GM18867 (cell line): ENCODE results near the gene SSR1.

Experiments used
- ATAC-seq: cut with Tn5 transposase; IDR thresholded peaks from one replicate; pipeline ENCODE4 v1.9.1; 2021; ENCODE audit warnings: mild to moderate bottlenecking, moderate library complexity; ENCODE audit not compliant: unreplicated experiment

Gene SSR1

DNA sequence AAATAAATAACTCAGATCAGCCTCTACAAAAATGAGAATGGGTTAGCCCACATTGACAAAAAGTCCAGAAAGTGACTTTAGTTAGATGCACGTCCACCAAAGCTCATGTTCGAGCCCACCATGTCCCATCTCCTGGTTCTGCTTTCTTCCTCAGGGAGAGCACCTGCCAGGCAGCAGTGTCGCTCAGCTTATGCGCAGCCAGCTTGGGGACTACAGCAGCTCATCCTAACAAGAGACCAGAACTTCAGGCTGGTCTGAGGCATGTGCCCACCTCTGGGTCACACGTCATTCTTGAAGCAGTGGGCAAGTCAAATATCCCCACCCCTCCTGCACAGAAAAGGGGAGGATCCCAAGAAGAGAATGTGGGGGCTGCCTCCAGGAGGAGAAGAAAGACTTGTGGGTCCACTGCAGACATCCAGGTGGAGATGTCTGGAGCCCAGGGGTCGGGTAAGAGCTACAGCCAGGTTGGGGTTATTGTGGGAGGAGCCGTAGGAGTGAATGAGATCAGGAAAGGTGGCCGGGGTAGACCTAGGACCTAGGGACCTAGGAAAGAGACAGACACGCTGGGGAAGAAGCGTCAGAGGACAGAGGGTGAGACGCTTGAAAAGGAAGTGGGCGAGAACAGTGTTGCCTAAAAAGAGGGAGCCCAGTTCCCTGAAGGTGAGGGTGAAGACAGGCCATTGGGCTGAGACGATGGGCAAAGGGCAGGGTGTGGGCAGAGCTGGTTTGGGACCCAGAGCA is 52.5 kb downstream of the SSR1 start:
- ATAC-seq, result peak; percentile 4

- no peak for ATAC-seq
Measured at GRCh38 chr6:7258231-7258763, 54.7 kb downstream of the SSR1 start.

DNA sequence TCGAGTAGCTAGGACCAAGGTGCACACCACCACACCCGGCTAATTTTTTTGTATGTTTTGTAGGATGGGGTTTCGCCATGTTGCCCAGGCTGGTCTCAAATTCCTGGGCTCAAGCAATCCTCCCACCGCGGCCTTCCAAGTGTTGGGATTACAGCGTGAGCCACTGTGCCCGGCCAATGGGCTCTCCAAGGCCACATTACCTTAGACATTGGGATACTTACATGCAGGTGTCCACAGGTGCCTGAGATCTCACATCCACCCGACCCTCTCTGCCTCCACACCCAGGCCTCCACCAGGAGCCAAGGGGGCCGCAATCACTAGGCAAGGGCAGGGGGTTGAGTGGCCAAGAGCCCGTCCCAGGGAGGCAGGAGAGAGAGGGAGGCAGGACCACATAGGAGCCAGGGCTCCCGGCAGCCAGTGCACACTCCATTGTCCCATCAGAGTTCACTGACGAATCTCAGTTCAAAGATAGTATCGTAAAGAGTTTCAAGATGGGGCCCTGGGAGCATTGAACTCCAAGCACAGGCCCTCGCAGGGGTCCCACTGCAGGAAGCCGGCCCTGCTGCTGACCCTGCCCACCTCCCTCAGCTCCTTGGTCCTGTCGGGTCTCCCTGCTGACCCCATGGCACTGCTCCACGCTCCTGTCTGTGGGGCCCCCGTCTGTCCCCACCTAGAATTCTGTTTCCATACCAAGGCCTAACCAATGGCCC is 55.3 kb downstream of the SSR1 start:
- ATAC-seq, result no peak

DNA sequence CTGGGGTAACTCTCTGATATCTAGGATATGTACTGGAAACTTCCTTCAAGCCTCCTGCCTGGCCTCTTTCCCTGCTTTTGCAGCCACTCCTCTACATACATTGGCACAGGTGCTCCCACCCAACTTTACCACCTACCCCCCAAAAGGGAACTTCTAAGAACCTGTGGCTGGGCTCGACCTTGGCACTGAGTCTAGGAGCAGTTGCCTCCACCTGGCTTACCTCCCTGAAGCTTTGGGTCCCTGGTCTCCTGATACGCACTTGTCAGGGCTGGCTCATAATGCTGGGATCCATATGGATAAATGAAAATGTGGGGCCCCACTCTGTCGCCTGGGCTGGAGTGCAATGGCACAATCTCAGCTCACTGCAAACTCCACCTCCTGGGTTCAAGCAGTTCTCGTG is 56.2 kb downstream of the SSR1 start:
- ATAC-seq, result no peak

GRCh38 chr6:7255918-7256317 is 57.1 kb downstream of the SSR1 start:
- ATAC-seq, result no peak

- ATAC-seq, result no peak
Measured at GRCh38 chr6:7254980-7255835, 57.8 kb downstream of the SSR1 start.

DNA sequence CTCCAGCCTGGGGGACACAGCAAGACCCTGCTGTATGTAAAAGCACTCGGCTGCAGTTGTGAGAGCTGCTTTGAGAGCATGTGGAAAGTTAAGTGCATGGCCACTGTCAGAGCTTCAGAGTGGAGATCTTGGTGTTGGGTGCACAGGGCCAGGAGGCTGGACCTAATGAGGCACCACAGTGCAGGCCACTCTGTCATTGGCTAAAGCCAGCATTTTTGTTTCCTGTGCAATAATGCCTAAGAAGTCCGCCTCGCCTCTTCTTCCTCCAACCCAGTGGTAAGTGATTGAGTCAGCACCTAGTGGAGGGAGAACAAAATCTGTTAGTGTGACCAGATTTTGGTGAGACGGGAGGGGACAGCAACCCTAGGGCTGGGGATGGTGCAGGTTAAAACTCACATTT is 60.6 kb downstream of the SSR1 start:
- ATAC-seq, result no peak

- no peak for ATAC-seq
Measured at GRCh38 chr6:7251646-7252260, 61.2 kb downstream of the SSR1 start.

DNA sequence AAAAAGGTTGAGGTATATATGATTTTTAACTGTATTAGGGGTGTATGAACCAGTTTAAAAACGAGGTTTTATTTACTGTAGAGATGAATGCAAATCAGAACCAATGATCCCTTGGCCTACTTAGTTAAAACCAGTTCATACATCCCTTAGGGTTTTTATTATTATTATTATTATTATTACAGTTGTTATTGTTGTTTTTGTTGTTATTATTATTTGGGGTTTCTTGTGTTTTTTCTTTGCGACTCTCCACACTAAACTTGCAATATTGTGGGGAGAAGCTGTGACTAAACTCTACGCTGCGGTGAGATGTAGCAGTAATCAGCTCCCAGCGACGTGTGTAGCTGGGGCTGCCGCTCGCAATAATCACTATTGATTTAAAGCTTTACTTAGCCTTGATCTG is 62.2 kb downstream of the SSR1 start:
- no peak for ATAC-seq

- no peak for ATAC-seq
Measured at GRCh38 chr6:7249946-7250643, 62.9 kb downstream of the SSR1 start.

DNA sequence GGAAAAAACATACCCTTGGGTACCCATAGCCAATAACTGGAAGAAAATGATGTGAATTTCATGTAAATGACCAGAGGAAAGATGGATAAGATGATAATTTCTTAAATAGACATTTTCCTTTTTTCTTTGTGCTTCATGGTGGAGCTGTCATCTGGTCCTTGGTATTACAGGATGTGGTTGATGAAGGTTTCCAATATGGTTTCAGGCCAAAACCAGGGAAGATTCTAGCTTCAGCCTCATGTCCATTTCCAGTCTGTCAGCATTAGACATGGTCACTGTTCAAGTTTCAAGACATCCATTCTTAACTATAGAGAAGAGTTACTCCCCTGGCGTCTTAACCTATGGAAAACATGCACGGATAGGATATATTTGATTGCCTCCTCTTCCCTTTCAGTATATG is 63.6 kb downstream of the SSR1 start:
- no peak for ATAC-seq

- no peak for ATAC-seq
Measured at GRCh38 chr6:7247828-7248227, 65.2 kb downstream of the SSR1 start.

DNA sequence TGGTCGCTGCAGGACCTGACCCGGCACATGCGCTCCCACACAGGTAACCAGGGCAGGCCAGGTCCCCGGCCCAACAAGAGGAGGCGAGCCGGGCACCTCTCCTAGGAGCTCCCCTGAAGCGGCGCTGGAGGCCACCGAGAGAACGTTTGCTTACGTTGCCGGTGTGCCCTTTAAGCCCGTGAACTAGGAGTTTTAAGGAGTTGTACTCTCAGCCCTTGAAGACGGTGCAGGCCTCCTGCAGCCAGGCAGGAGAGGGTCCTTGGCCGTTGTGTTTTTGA is 65.9 kb downstream of the SSR1 start:
- no peak for ATAC-seq

DNA sequence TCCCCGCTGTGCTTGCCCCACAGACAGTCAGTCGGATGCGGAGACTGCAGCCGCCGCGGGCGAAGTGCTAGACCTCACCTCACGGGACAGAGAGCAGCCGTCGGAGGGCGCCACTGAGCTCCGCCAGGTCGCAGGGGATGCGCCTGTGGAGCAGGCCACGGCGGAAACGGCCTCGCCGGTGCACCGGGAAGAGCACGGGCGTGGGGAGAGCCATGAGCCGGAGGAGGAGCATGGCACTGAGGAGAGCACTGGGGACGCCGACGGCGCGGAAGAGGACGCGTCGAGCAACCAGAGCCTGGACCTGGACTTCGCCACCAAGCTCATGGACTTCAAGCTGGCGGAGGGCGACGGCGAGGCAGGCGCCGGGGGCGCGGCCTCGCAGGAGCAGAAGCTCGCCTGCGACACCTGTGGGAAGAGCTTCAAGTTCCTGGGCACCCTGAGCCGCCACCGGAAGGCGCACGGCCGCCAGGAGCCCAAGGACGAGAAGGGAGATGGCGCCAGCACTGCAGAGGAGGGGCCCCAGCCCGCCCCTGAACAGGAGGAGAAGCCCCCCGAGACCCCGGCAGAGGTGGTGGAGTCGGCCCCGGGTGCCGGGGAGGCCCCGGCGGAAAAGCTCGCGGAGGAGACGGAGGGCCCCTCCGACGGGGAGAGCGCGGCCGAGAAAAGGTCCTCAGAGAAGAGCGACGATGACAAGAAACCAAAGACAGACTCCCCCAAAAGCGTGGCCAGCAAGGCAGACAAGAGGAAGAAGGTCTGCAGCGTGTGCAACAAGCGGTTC is 66.4 kb downstream of the SSR1 start:
- no peak for ATAC-seq

- ATAC-seq, result no peak
Measured at GRCh38 chr6:7245668-7246393, 67.2 kb downstream of the SSR1 start.

- peak; percentile 60 for ATAC-seq
Measured at GRCh38 chr6:7243179-7243981, 69.6 kb downstream of the SSR1 start.

GRCh38 chr6:7242835-7243178 is 70.2 kb downstream of the SSR1 start:
- ATAC-seq, result no peak
